Adrenal gland (tissue), 5 donors: Measurements from ENCODE around the gene SIX1.

Source experiments
- POLR2A ChIP-seq, 2 donors: fragments of 450-650 bp; IDR thresholded peaks; one replicate each; pipeline ENCODE4 v1.6.1; 2017; ENCODE audit warnings: antibody characterized with exemption in 2 of 2, mild to moderate bottlenecking in 2 of 2, moderate library complexity in 1 of 2
- TF ChIP-seq, protein P1 (sequence below), 6 experiments: fragments of 450-650 bp in 4 of 6; fragments of 200-600 bp in 2 of 6; sonication (generic) in 1 of 6; IDR thresholded peaks; 1 replicate in 5 of 6; 2 replicates in 1 of 6; pipeline versions ENCODE4 v1.5.1 to v1.8.0; 2016 to 2021; ENCODE audit warnings: antibody characterized with exemption in 6 of 6, mild to moderate bottlenecking in 2 of 6, moderate library complexity in 1 of 6
- donor health status: DM: no; HTN: no; CAD: no.

DNA sequence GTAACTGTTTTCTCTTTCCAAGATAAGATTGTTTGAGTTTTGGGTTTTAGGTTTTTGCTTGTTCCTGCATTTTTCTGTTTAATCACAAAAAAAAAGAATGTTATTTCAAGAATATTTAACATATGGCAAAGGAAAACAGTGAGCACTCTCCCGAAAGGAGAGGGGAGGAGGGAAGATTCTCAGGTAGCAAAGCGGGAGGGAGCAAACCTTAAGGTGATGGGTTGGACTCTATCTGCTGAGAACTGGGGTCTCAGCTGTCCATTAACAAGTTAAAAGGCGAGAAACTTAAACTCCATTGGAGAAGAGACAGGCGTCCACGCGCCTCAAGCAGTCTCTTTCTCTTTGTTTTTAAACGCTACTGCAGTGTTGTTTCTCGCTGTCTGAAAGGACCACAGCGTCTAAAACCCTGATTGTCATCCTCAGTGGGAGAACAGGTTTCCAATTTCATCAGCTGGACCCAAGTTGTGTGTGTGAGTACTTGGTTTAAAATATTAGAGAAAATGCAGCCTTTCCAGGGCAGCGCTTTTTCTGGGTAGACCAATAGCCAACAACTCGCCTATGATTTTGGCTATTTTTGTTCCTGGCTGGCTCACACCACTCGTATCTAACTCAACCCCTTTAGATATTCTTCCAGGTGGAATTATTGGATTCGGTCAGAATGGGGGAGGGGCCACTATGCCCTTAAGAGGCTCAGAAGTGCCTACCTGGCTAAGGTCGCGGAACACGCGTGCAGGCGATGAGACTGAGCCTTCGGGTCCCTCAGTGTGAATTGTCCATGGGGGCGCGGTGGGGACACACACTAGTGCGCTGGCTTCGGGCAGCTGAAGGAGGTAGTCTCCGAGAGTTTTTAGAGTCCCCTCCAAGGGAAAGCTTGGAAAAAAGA is 8.2 kb downstream of the SIX1 start:
- TF ChIP-seq, protein P1, sequence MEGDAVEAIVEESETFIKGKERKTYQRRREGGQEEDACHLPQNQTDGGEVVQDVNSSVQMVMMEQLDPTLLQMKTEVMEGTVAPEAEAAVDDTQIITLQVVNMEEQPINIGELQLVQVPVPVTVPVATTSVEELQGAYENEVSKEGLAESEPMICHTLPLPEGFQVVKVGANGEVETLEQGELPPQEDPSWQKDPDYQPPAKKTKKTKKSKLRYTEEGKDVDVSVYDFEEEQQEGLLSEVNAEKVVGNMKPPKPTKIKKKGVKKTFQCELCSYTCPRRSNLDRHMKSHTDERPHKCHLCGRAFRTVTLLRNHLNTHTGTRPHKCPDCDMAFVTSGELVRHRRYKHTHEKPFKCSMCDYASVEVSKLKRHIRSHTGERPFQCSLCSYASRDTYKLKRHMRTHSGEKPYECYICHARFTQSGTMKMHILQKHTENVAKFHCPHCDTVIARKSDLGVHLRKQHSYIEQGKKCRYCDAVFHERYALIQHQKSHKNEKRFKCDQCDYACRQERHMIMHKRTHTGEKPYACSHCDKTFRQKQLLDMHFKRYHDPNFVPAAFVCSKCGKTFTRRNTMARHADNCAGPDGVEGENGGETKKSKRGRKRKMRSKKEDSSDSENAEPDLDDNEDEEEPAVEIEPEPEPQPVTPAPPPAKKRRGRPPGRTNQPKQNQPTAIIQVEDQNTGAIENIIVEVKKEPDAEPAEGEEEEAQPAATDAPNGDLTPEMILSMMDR (IDR thresholded peaks at IDR 0.05): no peak
- no peak for TF ChIP-seq POLR2A (IDR thresholded peaks at IDR 0.05)
